Gastrocnemius medialis (tissue), 4 donors: ENCODE measurements around the gene SLC25A26. TPM values are rescaled to one million over a fixed set of nuclear protein-coding genes. Genes with fewer than 3 reads are reported as not detected.

Source experiments
- ATAC-seq, 2 donors: fragments of 150-250 bp; one replicate each; pipeline ENCODE4 v1.9.1; 2016
- DNase-seq, 2 donors: peaks; one replicate each; pipeline ENCODE4 v3.0.0-alpha.2; 2019
- H3K27ac ChIP-seq, 4 donors: fragments of 200-600 bp; sonication (generic); 1 replicate in 1 of 4; 2 replicates in 3 of 4; pipeline ENCODE4 v1.5.1; 2016 to 2018; ENCODE audit warnings: mild to moderate bottlenecking in 2 of 4, moderate library complexity in 1 of 4
- H3K27me3 ChIP-seq, 3 donors: fragments of 200-600 bp; sonication (generic) in 2 of 3; 1 replicate in 1 of 3; 2 replicates in 2 of 3; pipeline versions ENCODE4 v1.5.1 to v1.6.0; 2016 to 2019; ENCODE audit warnings: mild to moderate bottlenecking in 1 of 3, moderate library complexity in 1 of 3
- H3K36me3 ChIP-seq, 2 donors: fragments of 200-600 bp; sonication (generic) in 1 of 2; one replicate each; pipeline ENCODE4 v1.5.1; 2017 to 2018
- H3K4me1 ChIP-seq, 2 donors: fragments of 200-600 bp; sonication (generic) in 1 of 2; one replicate each; pipeline ENCODE4 v1.5.1; 2016 to 2017; ENCODE audit warnings: mild to moderate bottlenecking in 2 of 2
- H3K4me3 ChIP-seq, 4 donors: fragments of 200-600 bp; sonication (generic) in 3 of 4; 1 replicate in 1 of 4; 2 replicates in 3 of 4; pipeline ENCODE4 v1.5.1; 2016 to 2019; ENCODE audit warnings: mild to moderate bottlenecking in 2 of 4
- H3K9me3 ChIP-seq, 3 donors: fragments of 200-600 bp; sonication (generic) in 2 of 3; 1 replicate in 1 of 3; 2 replicates in 2 of 3; pipeline ENCODE4 v1.5.1; 2016 to 2019
- POLR2A ChIP-seq, 2 donors: fragments of 450-650 bp; IDR thresholded peaks; one replicate each; pipeline ENCODE4 v1.6.1; 2017; ENCODE audit warnings: antibody characterized with exemption in 2 of 2, mild to moderate bottlenecking in 2 of 2, moderate library complexity in 2 of 2
- in situ Hi-C, 4 donors: fragments of 200-750 bp; cut with MboI; loops; one replicate each; pipeline versions ENCODE4 v1.15.0 to v1.8.0; 2017; ENCODE audit warnings: low sequenced_read_pairs in 4 of 4
- intact Hi-C: fragments of 100-400 bp; cut with DNase I; formaldehyde crosslinking; loops from one replicate; pipeline ENCODE4 v1.15.1; 2023; ENCODE audit warnings: low total_unique reads
- total RNA-seq, 4 donors: library from RNA; depleted of rRNA; stranded (reverse); fragments of >200 nt; gene quantifications; one replicate each; pipeline versions ENCODE4 v1.1.0 to v1.2.3, GENCODE V29; 2016
- TF ChIP-seq, protein P1 (sequence below), 5 experiments: fragments of 450-650 bp in 3 of 5; fragments of 200-600 bp in 2 of 5; sonication (generic) in 2 of 5; IDR thresholded peaks in 4 of 5; conservative IDR thresholded peaks in 1 of 5; 1 replicate in 4 of 5; 2 replicates in 1 of 5; pipeline ENCODE4 v1.5.1; 2016 to 2019; ENCODE audit warnings: antibody characterized with exemption in 5 of 5, mild to moderate bottlenecking in 3 of 5, moderate library complexity in 3 of 5

Gene SLC25A26
- total RNA-seq, 4 donors from 2014 or later = 24.1 to 44.3 (median 32.4) TPM

- Histone ChIP-seq H3K4me3 (no peak overlapping the region), H3K36me3 (peaks cover 0 to 6% of the 10 kb centered on the region in 2 donors), H3K9me3 (no peaks in the 10 kb centered on the region), H3K4me1 (peaks cover 53 to 65% of the 10 kb centered on the region in 2 donors), H3K27ac (peak overlapping the region; percentile 70 to 91 (median 78)), H3K27me3 (no peaks in the 10 kb centered on the region)
- DNase-seq (peak in 1 of 2 donors; percentile 6), ATAC-seq (no peak)
- intact Hi-C loops (no loop called here), in situ Hi-C loops (no loop called here)
- TF ChIP-seq POLR2A (IDR thresholded peaks at IDR 0.05) = no peak
- TF ChIP-seq, protein P1, sequence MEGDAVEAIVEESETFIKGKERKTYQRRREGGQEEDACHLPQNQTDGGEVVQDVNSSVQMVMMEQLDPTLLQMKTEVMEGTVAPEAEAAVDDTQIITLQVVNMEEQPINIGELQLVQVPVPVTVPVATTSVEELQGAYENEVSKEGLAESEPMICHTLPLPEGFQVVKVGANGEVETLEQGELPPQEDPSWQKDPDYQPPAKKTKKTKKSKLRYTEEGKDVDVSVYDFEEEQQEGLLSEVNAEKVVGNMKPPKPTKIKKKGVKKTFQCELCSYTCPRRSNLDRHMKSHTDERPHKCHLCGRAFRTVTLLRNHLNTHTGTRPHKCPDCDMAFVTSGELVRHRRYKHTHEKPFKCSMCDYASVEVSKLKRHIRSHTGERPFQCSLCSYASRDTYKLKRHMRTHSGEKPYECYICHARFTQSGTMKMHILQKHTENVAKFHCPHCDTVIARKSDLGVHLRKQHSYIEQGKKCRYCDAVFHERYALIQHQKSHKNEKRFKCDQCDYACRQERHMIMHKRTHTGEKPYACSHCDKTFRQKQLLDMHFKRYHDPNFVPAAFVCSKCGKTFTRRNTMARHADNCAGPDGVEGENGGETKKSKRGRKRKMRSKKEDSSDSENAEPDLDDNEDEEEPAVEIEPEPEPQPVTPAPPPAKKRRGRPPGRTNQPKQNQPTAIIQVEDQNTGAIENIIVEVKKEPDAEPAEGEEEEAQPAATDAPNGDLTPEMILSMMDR (IDR thresholded peaks at IDR 0.05 in 4 of 5, conservative IDR thresholded peaks at IDR 0.05 in 1 of 5) = no peak
These were observed 190.2 kb downstream of the SLC25A26 start for GRCh38 chr3:66410976-66411375.

DNA sequence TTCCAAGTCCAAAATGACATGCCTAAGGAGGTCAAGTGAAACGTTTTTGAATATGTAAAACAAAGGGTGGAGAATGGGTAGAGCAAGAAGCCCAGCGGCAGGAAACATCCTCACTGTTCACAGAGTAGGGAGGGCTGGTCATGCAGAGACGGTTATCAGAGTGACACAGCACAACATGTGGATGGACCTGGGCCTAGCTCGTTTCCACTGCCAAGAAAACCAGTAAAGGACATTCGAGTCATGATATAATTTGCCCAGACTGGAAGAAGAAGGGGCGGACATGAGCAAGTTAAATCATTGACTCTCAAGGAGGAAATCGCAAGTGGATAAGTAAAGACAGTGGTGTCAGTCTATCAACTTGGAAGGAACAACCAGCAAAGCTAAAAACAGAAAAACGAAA is 190.7 kb downstream of the SLC25A26 start:
- ATAC-seq = peak; percentile 65 to 74
- no peaks in the 10 kb centered on the region for H3K27me3 ChIP-seq
- TF ChIP-seq, protein P1 (IDR thresholded peaks at IDR 0.05 in 4 of 5, conservative IDR thresholded peaks at IDR 0.05 in 1 of 5) = no peak
- TF ChIP-seq POLR2A (IDR thresholded peaks at IDR 0.05) = no peak
- in situ Hi-C loops = no loop called here
- H3K36me3 ChIP-seq = peaks cover 0 to 6% of the 10 kb centered on the region in 2 donors
- DNase-seq = peak; percentile 63 to 74
- H3K4me1 ChIP-seq = peaks cover 53 to 65% of the 10 kb centered on the region in 2 donors
- no peaks in the 10 kb centered on the region for H3K9me3 ChIP-seq
- H3K27ac ChIP-seq = peak overlapping the region; percentile 70 to 91 (median 78)
- H3K4me3 ChIP-seq = no peak overlapping the region
- intact Hi-C loops = no loop called here

- H3K4me3 ChIP-seq = no peak overlapping the region
- H3K36me3 ChIP-seq = peaks cover 0 to 6% of the 10 kb centered on the region in 2 donors
- intact Hi-C loops = no loop called here
- ATAC-seq (no peak), DNase-seq (peak in 1 of 2 donors; percentile 13)
- H3K9me3 ChIP-seq = no peaks in the 10 kb centered on the region
- peaks cover 57 to 66% of the 10 kb centered on the region in 2 donors for H3K4me1 ChIP-seq
- no peaks in the 10 kb centered on the region for H3K27me3 ChIP-seq
- peak overlapping the region; percentile 70 to 91 (median 78) for H3K27ac ChIP-seq
- TF ChIP-seq, protein P1 (IDR thresholded peaks at IDR 0.05 in 4 of 5, conservative IDR thresholded peaks at IDR 0.05 in 1 of 5) = no peak
- no peak for TF ChIP-seq POLR2A (IDR thresholded peaks at IDR 0.05)
- in situ Hi-C loops = no loop called here
These were observed 191.4 kb downstream of the SLC25A26 start for GRCh38 chr3:66411961-66412887.

DNA sequence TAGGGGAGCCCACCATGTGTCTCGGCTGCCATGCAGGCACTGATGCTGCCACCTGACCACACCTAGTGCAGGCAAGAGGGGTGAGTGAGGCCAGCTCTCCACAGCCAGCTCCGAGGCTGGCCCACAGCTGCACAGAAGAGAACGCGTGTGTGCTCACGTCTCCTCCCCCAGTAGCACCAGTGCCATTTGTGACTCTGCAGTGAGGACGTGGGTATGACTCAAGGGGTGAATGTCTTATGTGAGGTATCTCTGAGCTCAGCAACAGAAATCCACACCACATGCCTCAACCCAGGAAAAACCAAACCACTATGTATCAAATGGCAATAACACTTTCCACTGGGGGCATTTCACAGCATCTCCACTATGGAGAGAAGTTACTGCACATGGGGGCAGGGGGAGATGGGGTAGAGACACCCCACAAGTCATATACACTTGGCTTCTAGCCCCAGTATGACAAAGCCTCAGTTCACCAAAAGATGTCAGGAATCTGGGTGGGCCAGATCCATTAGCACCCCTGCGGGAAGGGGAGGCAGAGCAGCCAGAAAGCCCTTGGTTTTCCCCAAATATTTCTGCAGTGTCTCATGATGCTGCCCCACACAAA is 192.4 kb downstream of the SLC25A26 start:
- peaks cover 0 to 6% of the 10 kb centered on the region in 2 donors for H3K36me3 ChIP-seq
- TF ChIP-seq POLR2A (IDR thresholded peaks at IDR 0.05) = peak in 1 of 2 donors; percentile 28
- TF ChIP-seq, protein P1 (IDR thresholded peaks at IDR 0.05 in 4 of 5, conservative IDR thresholded peaks at IDR 0.05 in 1 of 5) = no peak
- H3K4me1 ChIP-seq = peaks cover 54 to 68% of the 10 kb centered on the region in 2 donors
- in situ Hi-C loops (no loop called here), intact Hi-C loops (no loop called here)
- H3K27me3 ChIP-seq = no peaks in the 10 kb centered on the region
- H3K4me3 ChIP-seq = no peak overlapping the region
- peak; percentile 58 to 61 for DNase-seq
- peak; percentile 58 to 70 for ATAC-seq
- H3K27ac ChIP-seq = peak overlapping the region; percentile 70 to 91 (median 78)
- H3K9me3 ChIP-seq = no peaks in the 10 kb centered on the region
